GM06990 (cell line): Measurements from ENCODE around the gene IL22.

ENCODE experiments used
- DNase-seq: peaks from one replicate; pipeline ENCODE4 v3.0.0-alpha.2; 2011; ENCODE audit not compliant: insufficient read length; ENCODE audit errors: extremely low read depth
- H3K27me3 ChIP-seq: replicated peaks from 2 replicates; pipeline ENCODE4 v1.6.0; 2011; ENCODE audit warnings: low read length; ENCODE audit not compliant: control insufficient read depth, insufficient read depth
- H3K36me3 ChIP-seq: 2 replicates; pipeline ENCODE4 v1.5.1; 2011; ENCODE audit warnings: low read length; ENCODE audit not compliant: control insufficient read depth, insufficient read depth
- H3K4me3 ChIP-seq: replicated peaks from 2 replicates; pipeline ENCODE4 v1.5.1; 2011; ENCODE audit warnings: low read depth, mild to moderate bottlenecking, control low read depth, low read length
- TF ChIP-seq, protein P1 (sequence below): IDR thresholded peaks from 2 replicates; pipeline ENCODE4 v1.5.1; 2011; ENCODE audit warnings: low read length, control low read depth, mild to moderate bottlenecking, inconsistent platforms; ENCODE audit not compliant: insufficient read depth, poor library complexity, severe bottlenecking

The IL22 gene

DNA sequence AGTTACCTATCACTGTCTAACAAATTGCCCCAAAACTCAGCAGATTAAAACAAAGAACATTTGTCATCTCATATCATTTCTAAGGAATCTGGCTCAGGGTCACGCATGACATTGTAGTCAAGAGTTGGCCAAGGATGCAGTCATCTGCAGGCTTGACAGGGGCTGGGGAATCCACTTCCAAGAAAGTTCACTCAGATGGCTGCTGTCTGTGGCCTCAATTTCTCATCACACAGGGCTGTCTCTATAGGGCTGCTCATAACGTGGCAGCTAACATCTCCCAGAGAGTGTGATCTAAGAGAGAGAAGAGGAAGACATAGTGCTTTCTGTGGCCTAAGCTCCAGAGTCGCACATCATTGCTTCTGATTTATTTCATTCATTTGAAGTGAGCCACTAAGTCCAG lies 17.0 kb upstream of the IL22 start:
- TF ChIP-seq, protein P1, sequence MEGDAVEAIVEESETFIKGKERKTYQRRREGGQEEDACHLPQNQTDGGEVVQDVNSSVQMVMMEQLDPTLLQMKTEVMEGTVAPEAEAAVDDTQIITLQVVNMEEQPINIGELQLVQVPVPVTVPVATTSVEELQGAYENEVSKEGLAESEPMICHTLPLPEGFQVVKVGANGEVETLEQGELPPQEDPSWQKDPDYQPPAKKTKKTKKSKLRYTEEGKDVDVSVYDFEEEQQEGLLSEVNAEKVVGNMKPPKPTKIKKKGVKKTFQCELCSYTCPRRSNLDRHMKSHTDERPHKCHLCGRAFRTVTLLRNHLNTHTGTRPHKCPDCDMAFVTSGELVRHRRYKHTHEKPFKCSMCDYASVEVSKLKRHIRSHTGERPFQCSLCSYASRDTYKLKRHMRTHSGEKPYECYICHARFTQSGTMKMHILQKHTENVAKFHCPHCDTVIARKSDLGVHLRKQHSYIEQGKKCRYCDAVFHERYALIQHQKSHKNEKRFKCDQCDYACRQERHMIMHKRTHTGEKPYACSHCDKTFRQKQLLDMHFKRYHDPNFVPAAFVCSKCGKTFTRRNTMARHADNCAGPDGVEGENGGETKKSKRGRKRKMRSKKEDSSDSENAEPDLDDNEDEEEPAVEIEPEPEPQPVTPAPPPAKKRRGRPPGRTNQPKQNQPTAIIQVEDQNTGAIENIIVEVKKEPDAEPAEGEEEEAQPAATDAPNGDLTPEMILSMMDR: no peak
- no peaks in the 10 kb centered on the region for H3K36me3 ChIP-seq
- no peak for DNase-seq
- no peak overlapping the region for H3K4me3 ChIP-seq
- H3K27me3 ChIP-seq: no peaks in the 10 kb centered on the region

DNA sequence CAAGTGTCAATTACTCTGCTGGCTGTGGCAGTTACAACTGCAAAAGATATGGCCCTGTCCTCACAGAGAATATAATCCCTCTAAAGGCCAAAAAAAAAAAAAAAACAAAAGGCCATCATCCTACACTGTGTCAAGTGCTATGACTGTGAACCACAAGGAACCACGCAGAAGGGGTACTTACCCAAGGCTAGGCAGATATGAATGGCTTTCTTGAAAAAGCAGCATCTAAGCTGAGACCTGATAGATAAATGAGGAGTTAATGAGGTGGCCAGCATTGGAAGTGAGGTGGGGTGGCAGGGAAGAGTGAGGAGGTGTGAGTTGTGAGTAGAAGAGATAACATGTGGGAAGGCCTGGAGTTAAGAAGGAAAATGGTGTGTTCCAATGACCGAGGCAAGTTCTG lies 16.4 kb upstream of the IL22 start:
- no peaks in the 10 kb centered on the region for H3K36me3 ChIP-seq
- no peak overlapping the region for H3K4me3 ChIP-seq
- no peaks in the 10 kb centered on the region for H3K27me3 ChIP-seq
- TF ChIP-seq, protein P1: no peak
- no peak for DNase-seq

- TF ChIP-seq, protein P1: no peak
- Histone ChIP-seq H3K27me3 (no peaks in the 10 kb centered on the region), H3K36me3 (no peaks in the 10 kb centered on the region), H3K4me3 (no peak overlapping the region)
- no peak for DNase-seq
These were observed 15.6 kb upstream of the IL22 start for GRCh38 chr12:68268967-68269366.

GRCh38 chr12:68267892-68268396 lies 14.5 kb upstream of the IL22 start:
- H3K4me3 ChIP-seq: no peak overlapping the region
- no peaks in the 10 kb centered on the region for H3K27me3 ChIP-seq
- TF ChIP-seq, protein P1: no peak
- no peaks in the 10 kb centered on the region for H3K36me3 ChIP-seq
- DNase-seq: no peak

DNA sequence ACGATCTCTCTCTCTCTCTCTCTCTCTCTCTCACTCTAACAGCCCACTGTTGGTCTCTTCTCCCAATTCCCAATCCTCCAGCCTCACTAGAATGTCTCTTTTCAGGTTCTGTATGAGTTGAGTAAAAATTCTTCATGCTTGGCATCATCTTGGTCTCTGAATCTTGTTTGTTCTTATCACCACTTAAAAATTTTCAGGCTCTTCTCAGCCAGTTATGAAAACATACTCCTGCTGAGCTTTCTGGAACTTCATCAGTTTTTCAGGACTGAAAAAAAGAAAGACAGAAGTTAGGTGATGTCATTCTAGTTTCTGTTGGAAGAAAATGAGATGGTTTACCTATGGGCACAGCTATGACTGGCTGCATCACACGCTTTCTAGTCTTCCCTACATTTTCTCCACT lies 11.5 kb upstream of the IL22 start:
- no peak for DNase-seq
- TF ChIP-seq, protein P1: no peak
- no peaks in the 10 kb centered on the region for H3K36me3 ChIP-seq
- H3K4me3 ChIP-seq: no peak overlapping the region
- H3K27me3 ChIP-seq: no peaks in the 10 kb centered on the region

- Histone ChIP-seq H3K4me3 (no peak overlapping the region), H3K36me3 (no peaks in the 10 kb centered on the region), H3K27me3 (no peaks in the 10 kb centered on the region)
- DNase-seq: no peak
- TF ChIP-seq, protein P1: no peak
These were observed 10.9 kb upstream of the IL22 start for GRCh38 chr12:68264158-68264855.
